GM10847 (cell line): ENCODE results near the gene ABCF1.

Experiments
- POLR2A ChIP-seq: IDR thresholded peaks from 2 replicates; pipeline ENCODE4 v1.6.1; 2011; ENCODE audit not compliant: insufficient read length; ENCODE audit errors: extremely low read depth

Gene ABCF1

DNA sequence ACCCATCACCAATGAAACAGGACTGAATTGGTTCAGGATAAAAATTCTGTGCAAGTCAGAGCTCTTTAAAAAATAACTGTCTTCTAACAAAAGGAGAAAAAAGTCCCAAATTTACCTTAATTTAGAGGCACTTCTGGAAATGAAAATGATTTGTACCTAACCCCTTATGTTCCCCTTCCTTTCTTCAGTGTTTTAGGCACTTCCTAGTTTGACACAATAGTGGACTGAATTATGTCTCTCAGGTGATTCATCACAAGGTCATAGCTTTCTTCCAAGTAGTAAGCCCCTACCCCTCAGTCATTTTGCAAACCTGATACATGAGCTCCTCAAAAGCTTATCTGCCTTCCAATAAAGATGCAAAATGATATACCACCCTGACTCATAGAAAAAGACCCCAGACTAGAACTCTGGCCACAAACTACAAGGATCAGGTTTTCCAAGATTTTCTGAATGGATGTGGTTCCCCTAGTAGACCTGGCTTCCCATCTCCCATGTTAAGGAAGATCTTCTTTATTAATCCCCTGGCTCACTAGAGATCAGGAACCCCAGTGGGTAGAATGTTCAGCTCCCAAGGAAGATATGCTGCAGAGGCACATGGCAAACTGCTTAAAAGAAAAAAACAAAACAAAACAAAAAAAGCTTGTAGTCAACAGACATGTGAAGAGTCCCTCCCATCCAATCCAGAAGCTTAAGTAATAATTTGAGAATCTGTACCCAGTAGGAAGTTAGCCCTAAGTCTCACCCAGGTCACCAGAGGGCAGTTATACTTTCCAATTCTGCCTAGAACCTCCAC lies 42.2 kb downstream of the ABCF1 start:
- no peak for TF ChIP-seq POLR2A

DNA sequence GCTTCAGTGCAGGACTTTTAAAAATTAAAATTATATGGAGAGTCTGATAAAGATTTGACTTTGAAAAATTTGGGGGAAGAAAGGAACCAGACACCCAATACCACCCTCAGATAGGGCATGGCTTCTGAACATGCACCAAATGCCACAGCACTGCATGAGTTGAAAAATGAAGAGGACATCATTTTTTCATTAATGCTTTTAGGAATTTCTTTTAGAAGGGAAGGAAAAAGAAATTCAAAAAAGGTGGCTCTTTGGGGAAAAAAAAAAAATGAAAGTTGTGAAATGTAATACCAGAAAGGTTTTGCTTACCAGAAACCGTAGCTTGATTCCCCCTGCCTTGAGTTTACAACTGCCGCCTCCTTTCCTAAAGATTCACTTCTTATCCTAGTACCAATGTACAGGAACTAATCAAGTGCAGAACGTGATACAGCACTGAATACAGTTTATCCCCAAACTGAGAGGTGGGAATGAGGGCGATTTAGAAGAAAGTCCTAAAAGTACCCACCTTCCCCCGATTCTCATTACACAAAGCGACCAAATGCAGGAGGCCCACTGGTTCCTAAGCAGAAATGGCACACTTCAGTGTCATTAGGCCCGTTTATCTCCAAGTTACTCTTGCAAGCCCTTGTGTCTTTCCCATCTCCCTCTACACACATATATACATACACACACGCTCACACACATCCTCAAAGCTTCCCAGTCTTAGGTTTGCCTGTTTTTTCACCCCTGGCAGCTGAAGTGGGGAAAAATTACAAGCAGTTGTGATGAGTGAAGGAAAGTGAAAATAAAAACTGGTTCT lies 43.0 kb downstream of the ABCF1 start:
- no peak for TF ChIP-seq POLR2A

DNA sequence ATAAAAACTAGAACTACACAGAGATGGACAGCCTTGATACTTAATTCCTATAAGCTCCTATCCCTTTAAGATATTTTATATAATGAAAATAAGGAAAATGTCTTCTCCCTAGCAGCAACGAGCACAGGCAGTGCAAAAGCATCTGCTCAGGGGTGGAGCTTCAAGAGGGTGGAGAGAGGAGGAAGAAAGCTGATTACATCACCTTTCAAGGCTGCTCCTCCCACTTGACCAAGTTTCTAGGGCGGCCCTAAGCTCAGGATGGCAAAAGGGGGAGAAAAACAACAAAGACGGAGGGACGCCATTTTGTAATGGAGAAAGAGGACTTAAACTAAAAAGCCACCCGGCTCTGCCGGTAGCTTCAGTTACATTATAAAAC lies 43.6 kb downstream of the ABCF1 start:
- no peak for TF ChIP-seq POLR2A

DNA sequence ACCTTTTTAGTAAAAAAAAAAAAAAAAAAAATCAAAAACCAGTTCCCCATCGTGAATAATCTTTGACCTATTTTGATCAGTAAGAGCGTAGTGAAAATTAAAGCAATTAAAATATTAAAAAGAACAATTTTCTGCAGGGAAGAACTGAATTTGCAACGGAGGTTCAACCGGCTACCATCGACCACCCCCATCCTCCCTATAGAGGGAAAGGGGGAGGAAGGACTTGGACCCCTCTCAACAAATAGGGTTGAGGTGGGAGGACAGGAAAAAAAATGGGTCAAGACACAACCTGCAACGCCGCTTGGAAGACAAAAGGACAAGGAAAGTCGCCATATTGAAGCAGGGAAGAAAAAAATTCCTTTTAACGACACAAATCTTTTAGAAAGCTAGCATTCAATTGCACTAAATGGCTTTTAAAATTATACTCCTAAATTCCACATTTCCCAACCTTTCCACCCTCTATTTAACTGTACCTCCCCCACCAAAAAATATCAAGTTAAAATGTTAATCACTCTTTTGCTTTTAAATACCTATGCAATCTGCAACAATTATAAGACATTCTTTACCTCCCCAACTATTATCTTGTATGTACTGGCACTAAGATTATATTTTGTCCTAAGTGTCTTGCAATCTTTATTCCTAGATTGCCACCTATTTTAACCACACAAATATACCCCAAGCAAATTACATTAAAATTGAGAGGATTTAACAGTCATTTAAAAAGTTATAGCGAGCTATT lies 44.1 kb downstream of the ABCF1 start:
- peak; percentile 69 for TF ChIP-seq POLR2A

DNA sequence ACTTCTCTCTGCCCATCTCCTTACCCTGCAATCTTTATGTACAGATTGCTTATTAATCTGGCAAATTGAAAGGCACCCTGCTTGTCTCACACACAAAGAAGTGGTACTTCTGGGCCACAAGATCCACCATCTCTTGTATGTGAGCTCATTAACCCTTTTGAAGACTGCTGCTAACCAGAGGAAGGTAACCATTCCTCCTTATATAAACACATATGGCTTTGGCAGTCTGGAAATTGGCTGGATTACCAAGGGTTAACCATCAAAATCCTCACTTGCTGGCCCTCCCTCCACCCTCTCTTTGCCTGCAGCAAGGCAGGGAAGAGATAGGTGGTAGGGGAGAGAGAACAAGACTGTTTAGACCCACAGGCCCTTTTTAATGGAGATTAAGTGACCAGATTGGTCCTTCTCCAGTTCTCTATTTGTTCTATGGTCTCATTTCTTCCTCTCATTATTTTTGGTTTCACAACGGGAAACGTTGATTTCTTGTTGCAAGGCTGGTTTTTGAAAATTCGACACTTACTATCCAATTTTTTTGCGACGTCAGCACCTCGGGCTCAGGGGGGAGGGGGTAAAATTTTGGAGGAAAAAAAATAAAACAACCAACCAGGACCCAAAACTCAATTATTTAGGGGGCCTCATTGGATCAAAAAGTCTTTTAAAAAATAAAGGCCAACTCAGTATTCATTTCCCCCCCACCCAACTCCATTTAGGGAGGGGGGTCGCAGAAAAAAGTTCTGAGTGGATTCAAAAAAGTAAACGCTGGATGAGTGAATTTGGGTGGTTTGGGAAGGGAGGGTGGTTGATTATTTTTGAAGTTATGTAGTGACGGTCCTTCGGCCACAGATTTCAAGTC lies 44.9 kb downstream of the ABCF1 start:
- TF ChIP-seq POLR2A, result no peak

DNA sequence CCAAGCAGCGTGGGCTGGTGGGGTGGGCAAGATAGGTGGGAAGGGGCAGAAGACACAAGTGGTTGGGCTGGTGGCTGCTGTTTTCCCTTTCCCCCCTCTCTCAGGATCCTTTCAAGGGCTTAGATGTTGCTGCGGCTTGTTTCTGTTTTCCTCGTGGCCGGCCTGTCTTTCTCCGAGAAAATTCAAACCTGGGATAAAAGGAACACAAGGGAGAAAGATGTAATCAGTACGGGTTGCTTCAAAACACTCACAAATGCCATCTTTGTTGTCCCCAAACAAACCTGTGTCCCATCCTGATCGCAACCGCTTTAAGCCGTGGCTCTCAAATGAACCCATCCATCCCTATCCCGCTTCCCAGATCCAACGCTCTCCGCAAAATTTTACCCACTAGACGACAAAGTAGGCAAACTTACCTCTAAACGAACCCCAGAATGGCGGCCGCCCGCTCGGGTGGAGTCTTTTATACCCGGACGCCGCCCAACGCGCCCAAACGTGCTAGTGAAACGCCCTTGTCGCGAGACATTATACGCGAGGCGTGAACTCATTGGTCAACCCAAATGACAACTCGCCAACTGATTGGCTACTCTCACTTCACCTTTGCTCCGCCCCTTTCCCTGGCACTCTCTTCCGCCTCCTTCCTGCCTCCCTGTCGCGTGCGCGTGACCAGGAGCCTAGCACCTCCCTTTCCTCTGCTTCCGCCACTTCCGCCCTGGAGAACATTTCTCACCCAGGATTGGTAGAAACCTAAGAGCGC lies 45.7 kb downstream of the ABCF1 start, which contains the start of gene PPP1R10:
Gene PPP1R10 (minus strand): TSS at position 433 of the 754 bp plus-strand sequence. CDS start 7,299 bp downstream, outside the sequence.
- TF ChIP-seq POLR2A, result peak; percentile 99

DNA sequence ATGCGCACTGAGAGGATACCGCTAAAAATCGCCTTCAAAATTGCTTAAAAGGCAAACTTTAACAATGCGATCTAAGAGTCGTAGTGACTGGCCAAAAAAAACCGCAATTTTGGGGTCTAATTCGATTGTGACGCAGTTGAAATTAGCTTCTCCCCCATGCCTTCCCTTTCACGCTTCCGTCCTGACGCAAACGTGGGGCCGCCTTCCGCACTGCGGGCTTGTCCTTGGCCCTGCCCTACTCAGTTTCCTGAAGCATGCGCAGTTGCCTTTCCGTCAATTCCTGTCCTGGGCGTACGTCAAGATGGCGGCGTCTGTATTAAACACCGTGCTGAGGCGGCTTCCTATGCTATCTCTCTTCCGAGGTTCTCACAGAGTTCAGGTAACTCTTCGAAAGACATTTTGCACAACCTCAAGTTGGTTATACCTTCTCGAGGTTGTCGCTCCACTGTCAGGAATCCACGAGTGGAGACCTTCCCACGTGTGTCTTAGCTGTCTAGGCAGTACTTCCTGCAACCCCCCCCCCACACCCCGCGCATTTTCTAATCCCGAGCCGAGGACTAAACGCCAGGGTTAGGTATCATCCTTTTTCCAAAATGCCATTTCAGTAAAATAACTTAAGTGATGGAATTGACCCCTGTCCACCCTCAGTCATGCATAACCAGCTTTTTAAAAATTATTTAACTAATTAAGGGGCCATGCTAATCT lies 46.5 kb downstream of the ABCF1 start, which contains the start of gene MRPS18B:
Gene MRPS18B (plus strand): TSS at position 276 of the 705 bp plus-strand sequence. CDS start 26 bp downstream, at position 302.
- peak; percentile 87 for TF ChIP-seq POLR2A

DNA sequence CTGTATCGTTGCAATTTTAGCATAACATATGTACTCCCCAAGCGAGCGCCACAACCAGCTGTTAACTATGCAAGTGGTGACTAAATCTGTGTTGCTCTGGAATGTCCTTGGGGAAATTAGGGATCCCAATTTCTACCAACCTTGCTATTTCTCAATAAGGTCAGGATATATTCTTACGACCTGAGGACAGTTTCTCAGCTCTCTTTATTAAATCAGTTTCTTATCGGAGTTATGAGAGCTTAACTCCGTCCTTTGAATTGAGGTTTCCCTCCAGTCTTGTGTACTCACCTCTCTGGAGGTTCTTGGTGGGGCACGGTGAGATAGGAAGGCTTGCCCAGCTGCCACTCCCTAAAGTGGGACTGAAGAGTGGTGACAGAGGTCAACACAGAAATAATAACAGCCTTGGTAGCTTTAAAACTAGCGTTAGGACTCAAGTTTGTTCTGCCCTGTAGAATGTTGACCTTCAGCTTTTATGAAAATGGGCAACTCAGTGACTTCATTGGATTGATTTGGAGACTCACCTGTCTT lies 47.1 kb downstream of the ABCF1 start:
- no peak for TF ChIP-seq POLR2A

DNA sequence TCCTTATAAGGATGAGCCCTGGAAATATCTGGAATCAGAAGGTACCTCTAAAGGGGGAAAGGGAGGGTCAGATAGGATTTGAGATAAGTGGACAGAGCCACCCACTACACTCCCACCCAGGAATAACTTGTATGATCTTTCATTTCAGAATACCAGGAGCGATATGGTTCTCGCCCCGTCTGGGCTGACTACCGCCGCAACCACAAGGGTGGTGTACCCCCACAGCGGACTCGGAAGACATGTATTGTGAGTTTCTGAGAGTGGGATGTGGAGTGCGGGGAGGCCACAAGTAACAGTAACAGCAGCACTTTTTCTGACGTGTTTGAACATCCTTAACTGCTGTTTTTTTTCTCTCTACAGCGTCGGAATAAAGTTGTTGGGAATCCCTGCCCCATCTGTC lies 48.3 kb downstream of the ABCF1 start:
- TF ChIP-seq POLR2A, result no peak

DNA sequence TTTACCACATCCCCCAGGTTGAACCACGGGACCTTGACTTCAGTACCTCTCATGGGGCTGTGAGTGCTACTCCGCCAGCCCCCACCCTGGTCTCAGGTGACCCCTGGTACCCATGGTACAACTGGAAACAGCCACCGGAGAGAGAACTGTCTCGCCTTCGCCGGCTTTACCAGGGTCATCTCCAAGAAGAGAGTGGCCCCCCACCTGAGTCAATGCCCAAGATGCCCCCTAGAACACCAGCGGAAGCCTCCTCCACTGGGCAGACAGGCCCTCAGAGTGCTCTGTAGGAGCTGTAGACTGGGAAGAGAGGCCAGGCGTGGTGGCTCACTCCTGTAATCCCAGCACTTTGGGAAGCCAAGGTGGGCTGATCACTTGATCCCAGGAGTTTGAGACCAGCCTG lies 54.3 kb downstream of the ABCF1 start:
- no peak for TF ChIP-seq POLR2A

DNA sequence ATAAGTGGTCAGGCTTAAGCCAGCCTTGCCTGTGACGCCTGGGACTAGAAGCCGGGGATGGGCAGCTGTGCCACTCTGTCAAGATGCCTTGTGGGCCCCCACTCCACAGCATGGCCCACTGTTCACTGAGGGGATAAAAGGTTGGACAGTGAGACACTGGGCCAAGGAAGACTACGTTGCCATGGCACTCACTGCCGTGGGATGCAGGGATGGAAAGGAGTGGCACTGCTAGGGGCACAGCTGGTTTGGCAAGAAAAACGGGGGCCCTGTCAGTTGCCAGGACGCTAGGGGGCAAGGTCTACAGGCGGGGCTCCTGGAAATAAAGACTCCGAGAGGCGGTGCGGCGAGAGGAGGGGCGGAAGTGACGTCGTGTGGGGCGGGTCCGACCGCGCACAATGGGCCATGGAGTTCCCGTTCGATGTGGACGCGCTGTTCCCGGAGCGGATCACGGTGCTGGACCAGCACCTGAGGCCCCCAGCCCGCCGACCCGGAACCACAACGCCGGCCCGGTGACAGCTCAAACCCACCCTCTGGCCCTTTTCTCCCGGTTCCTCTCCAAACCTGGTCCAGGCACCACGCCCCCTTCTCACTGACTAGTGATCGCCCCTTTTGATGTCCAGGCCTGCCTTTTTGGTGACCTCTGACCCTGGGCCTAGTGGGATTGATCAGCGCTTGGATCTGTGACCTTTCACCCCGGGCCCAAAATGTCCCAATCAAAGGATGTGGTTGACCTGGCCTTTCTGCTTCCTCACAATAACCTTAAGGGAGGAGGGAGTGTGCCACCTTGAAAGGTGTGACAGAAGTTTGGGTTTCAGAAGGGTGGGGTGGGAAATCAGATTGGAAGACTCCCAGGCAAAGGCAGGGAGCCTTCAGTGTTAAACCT lies 55.5 kb downstream of the ABCF1 start, which contains the start of gene ATAT1:
Gene ATAT1 (plus strand): TSS at position 391 of the 883 bp plus-strand sequence.
- peak; percentile 81 for TF ChIP-seq POLR2A

DNA sequence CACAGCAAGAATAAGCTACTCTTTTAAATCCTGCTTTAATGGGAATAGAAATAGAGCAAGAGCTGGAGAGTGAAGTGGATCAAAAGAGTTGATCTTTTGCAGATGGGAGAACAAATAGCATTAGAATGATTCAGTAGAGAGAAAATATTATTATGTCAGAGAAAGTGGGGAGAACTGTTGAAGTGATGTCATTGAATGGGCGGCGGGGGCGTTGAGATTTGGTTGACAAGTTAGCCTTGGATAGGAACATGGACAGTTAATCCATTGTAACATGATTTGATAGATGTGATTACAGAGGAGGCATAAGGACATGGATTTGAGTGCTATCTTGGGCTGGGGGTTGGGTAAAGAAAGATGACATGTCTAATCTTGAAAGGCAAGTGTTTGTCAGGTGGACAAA lies 64.6 kb downstream of the ABCF1 start:
- no peak for TF ChIP-seq POLR2A

DNA sequence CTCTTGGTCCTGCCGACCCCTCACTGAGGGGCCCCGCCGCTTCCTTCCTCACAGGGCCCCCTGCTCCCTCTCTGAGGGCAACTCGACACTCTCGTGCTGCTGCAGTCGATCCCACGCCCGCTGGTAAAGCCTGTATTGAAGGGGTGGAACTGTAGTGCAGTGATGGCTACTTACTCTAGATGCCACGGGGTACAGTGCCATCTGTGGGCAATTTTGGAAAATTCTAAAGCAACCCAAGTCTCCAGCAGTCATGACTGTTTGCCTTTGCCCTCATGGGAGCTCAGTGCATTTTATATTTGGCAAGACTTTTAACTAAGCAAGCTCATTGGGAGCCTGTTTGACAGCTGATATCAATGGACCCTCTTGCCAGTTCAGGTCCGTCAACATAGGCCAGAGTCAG lies 69.2 kb downstream of the ABCF1 start:
- no peak for TF ChIP-seq POLR2A
